ENCODE results near the gene FRMD1. TPM values are rescaled to one million over a fixed set of nuclear protein-coding genes. Genes with fewer than 3 reads are reported as not detected.

The FRMD1 gene
- total RNA-seq, 1 experiment from 2014 or later: not detected

DNA sequence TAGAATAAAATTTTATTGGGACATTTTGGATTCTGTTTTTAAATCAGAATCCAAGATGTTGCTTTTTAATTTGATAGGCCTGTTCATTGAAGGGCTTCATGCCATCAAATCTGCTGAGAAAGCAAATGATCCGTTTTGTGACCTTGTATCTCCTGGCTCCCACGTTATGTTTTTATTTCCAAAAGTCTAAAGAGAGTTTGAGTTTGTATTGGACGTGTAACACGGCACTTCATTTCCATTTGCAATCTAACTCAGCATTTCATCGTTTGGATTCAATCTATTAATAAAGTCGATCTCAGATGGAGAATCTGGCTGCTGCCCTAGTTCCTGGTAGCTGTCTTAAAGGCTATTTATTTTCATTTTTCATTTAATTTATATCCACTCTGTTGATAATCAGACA lies 64.6 kb downstream of the FRMD1 start:
- Histone ChIP-seq H3K4me2 (no peak overlapping the region), H3K36me3 (ENCODE audit: low read depth) (peaks cover 5% of the 10 kb centered on the region; the same call in 1 of the 2 replicates), H3K4me3 (no peak overlapping the region), H3F3A (ENCODE audit: insufficient read depth, low read depth) (no peaks in the 10 kb centered on the region), H3K27ac (no peak overlapping the region), H3K4me1 (replicated peaks; ENCODE audit: insufficient read depth) (no peaks in the 10 kb centered on the region), H4K20me1 (ENCODE audit: insufficient read depth) (no peaks in the 10 kb centered on the region), H3K27me3 (ENCODE audit: insufficient read depth, low read depth) (peaks cover 58% of the 10 kb centered on the region), H2AFZ (no peak overlapping the region), H3K9me3 (ENCODE audit: insufficient read depth, low read depth) (peaks cover 25% of the 10 kb centered on the region), H3K9me2 (ENCODE audit: insufficient read depth) (no peaks in the 10 kb centered on the region), H3K79me2 (ENCODE audit: low read depth) (no peaks in the 10 kb centered on the region)
- intact Hi-C loops (cut with micrococcal nuclease; ENCODE audit: unreplicated experiment): no loop called here
- no TSS peak for BruUV-seq (replicated peaks)
- CTCF ChIA-PET: no interaction called here
- TF ChIP-seq EZH2 (IDR thresholded peaks at IDR 0.05; ENCODE audit: low read depth): no peak
- TF ChIP-seq, protein P1, sequence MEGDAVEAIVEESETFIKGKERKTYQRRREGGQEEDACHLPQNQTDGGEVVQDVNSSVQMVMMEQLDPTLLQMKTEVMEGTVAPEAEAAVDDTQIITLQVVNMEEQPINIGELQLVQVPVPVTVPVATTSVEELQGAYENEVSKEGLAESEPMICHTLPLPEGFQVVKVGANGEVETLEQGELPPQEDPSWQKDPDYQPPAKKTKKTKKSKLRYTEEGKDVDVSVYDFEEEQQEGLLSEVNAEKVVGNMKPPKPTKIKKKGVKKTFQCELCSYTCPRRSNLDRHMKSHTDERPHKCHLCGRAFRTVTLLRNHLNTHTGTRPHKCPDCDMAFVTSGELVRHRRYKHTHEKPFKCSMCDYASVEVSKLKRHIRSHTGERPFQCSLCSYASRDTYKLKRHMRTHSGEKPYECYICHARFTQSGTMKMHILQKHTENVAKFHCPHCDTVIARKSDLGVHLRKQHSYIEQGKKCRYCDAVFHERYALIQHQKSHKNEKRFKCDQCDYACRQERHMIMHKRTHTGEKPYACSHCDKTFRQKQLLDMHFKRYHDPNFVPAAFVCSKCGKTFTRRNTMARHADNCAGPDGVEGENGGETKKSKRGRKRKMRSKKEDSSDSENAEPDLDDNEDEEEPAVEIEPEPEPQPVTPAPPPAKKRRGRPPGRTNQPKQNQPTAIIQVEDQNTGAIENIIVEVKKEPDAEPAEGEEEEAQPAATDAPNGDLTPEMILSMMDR (conservative IDR thresholded peaks at IDR 0.05): no peak
- POLR2A ChIA-PET (ENCODE audit: unreplicated experiment): no interaction called here
- no peak for DNase-seq

DNA sequence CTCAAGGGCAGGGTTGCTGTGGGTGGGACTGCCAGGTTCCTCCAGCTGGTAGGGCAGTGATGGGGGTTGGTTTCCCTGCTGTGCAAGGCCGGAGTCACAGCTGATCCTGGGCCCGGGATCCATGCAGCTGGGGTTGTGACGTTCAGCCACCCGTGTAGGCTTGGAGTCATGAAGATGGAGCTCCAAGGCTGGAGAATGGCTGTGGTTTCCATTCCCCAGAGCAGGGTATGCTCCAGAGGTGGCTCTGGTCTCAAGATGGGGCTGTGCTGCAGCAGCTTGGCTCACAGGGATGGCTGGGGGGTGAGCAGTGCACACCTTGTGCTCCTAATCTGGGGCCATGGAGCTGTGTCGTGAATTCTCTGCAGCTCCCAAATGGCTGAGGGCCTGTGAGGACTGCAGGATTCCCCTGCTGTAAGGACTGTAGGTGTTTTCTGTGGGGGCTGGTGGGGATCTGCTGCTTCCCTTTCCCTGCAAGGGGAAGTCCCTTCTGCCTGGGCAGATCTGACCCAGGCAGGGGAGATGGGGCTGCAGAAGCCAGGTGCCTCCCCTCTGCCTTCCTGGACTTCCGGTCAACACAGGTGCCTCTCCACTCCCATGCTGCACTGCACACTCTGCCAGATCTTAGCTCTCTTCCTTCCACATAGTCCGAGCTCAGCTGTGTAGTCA lies 65.6 kb downstream of the FRMD1 start:
- Histone ChIP-seq H3K79me2 (ENCODE audit: low read depth) (no peaks in the 10 kb centered on the region), H3K9me2 (ENCODE audit: insufficient read depth) (no peaks in the 10 kb centered on the region), H3K27ac (no peak overlapping the region), H4K20me1 (ENCODE audit: insufficient read depth) (no peaks in the 10 kb centered on the region), H3K4me3 (no peak overlapping the region), H3K4me1 (replicated peaks; ENCODE audit: insufficient read depth) (peaks cover 3% of the 10 kb centered on the region), H3K27me3 (ENCODE audit: insufficient read depth, low read depth) (peaks cover 48% of the 10 kb centered on the region), H3F3A (ENCODE audit: insufficient read depth, low read depth) (peaks cover 6% of the 10 kb centered on the region), H2AFZ (no peak overlapping the region), H3K4me2 (no peak overlapping the region), H3K9me3 (ENCODE audit: insufficient read depth, low read depth) (peaks cover 28% of the 10 kb centered on the region), H3K36me3 (ENCODE audit: low read depth) (peaks cover 5% of the 10 kb centered on the region; the same call in 1 of the 2 replicates)
- no peak for TF ChIP-seq EZH2 (IDR thresholded peaks at IDR 0.05; ENCODE audit: low read depth)
- TF ChIP-seq, protein P1 (conservative IDR thresholded peaks at IDR 0.05): no peak
- intact Hi-C loops (cut with micrococcal nuclease; ENCODE audit: unreplicated experiment): no loop called here
- ChIA-PET POLR2A (ENCODE audit: unreplicated experiment) (no interaction called here), CTCF (no interaction called here)
- DNase-seq: no peak
- no TSS peak for BruUV-seq (replicated peaks)

DNA sequence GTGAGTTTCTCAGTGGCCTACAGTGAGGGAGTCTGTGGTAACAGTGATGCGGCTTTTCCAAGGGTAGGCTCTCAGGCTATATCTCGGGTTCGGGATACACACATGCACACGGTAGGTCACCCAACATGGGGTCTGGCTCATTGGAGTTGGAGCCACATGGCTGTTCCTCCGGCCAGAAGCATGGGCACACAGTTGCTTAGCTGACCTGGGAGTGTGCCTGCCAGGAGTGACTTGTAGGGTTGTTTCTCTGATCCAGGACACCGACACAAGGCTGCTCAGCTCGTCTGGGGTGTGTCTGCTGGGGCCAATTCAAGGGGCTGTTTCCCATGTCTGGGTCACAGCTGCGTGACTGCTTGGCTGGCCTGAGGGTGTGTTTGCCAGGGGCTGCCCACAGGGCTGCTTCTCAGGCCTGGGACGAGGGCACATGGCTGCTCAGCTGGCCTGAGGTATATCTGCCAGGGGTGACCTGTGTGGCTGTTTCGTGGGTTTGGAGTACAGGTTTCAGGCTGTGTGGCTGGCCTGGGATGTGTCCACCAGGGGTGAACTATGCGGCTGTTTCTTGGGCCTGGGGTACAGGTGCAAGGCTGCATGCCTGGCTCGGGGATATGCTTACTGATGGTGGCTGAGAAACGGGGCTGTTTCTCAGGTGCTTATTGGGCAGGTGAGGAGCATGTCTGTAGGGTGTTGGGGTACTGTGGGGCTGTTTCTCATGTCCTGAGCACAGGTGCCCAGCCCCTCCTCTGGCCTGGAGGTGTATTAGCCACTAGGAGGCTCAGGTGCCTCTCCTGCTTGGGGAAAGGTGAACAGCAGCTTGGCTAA lies 66.4 kb downstream of the FRMD1 start:
- no peak overlapping the region for H3K4me3 ChIP-seq
- no TSS peak for BruUV-seq (replicated peaks)
- POLR2A ChIA-PET (ENCODE audit: unreplicated experiment): no interaction called here
- intact Hi-C loops (cut with micrococcal nuclease; ENCODE audit: unreplicated experiment): no loop called here
- no peak overlapping the region for H3K27ac ChIP-seq
- no peaks in the 10 kb centered on the region for H4K20me1 ChIP-seq (ENCODE audit: insufficient read depth)
- H2AFZ ChIP-seq: no peak overlapping the region
- CTCF ChIA-PET: no interaction called here
- no peaks in the 10 kb centered on the region for H3K79me2 ChIP-seq (ENCODE audit: low read depth)
- H3K36me3 ChIP-seq (ENCODE audit: low read depth): peaks cover 5% of the 10 kb centered on the region; the same call in 1 of the 2 replicates
- peaks cover 40% of the 10 kb centered on the region for H3K27me3 ChIP-seq (ENCODE audit: insufficient read depth, low read depth)
- no peak for DNase-seq
- no peak overlapping the region for H3K4me2 ChIP-seq
- H3F3A ChIP-seq (ENCODE audit: insufficient read depth, low read depth): peaks cover 13% of the 10 kb centered on the region
- peaks cover 28% of the 10 kb centered on the region for H3K9me3 ChIP-seq (ENCODE audit: insufficient read depth, low read depth)
- H3K9me2 ChIP-seq (ENCODE audit: insufficient read depth): no peaks in the 10 kb centered on the region
- peaks cover 9% of the 10 kb centered on the region for H3K4me1 ChIP-seq (replicated peaks; ENCODE audit: insufficient read depth)
- TF ChIP-seq EZH2 (IDR thresholded peaks at IDR 0.05; ENCODE audit: low read depth): no peak
- TF ChIP-seq, protein P1 (conservative IDR thresholded peaks at IDR 0.05): no peak

All from PC-9 (cell line).